SK-N-SH (cell line): ENCODE results near the gene UCP3. TPM values are rescaled to one million over a fixed set of nuclear protein-coding genes. Genes with fewer than 3 reads are reported as not detected.
A peak's percentile ranks its signal among the peaks of the same experiment; 100 is the strongest.

Experiments
- CTCF ChIA-PET: fragments of 300-600, 350-600 bp; formaldehyde crosslinking; extraction: SDS; loops from one replicate; lab custom pipeline; 2021; lab: Yijun Ruan, JAX
- POLR2A ChIA-PET: fragments of 350-600 bp; sonication (Branson Sonifier 250); formaldehyde crosslinking; extraction: SDS; loops from one replicate; lab custom pipeline; 2020; ENCODE audit warnings: antibody characterized with exemption, inconsistent platforms; lab: Yijun Ruan, JAX
- DNase-seq: peaks from one replicate; pipeline ENCODE4 v3.0.0; 2012
- H2AFZ ChIP-seq: fragments of 200-600 bp; sonication (generic); 2 replicates; pipeline ENCODE4 v1.8.1; 2016; ENCODE audit warnings: antibody characterized with exemption, mild to moderate bottlenecking, low read depth
- H3F3A ChIP-seq: fragments of 200-600 bp; sonication (generic); replicated peaks from 2 replicates; pipeline ENCODE3; 2016; ENCODE audit warnings: antibody characterized with exemption, mild to moderate bottlenecking; ENCODE audit not compliant: insufficient read depth
- H3K27ac ChIP-seq, 2 experiments: fragments of 200-500 bp in 1 of 2; fragments of 200-600 bp in 1 of 2; sonication (Bioruptor generic) in 1 of 2; sonication (generic), shearing (Covaris generic) in 1 of 2; 2 replicates each; pipeline versions ENCODE4 v1.5.1 to v1.6.1; 2014 to 2016; ENCODE audit warnings: low read depth in 2 of 2, inconsistent platforms in 1 of 2, low read length in 1 of 2, mild to moderate bottlenecking in 1 of 2, mixed read lengths in 1 of 2
- H3K27me3 ChIP-seq: fragments of 200-600 bp; sonication (generic), shearing (Covaris generic); 2 replicates; pipeline ENCODE4 v1.6.1; 2016; ENCODE audit warnings: mixed run types; ENCODE audit not compliant: insufficient read depth
- H3K36me3 ChIP-seq, 2 experiments: fragments of 200-500 bp in 1 of 2; fragments of 200-600 bp in 1 of 2; sonication (Bioruptor generic) in 1 of 2; sonication (generic) in 1 of 2; replicated peaks in 1 of 2; 2 replicates each; pipeline versions ENCODE3 to v1.5.1; 2014 to 2016; ENCODE audit warnings: low read length in 1 of 2, mild to moderate bottlenecking in 1 of 2; ENCODE audit not compliant: insufficient read depth in 2 of 2, control insufficient read depth in 1 of 2
- H3K4me1 ChIP-seq, 2 experiments: fragments of 200-500 bp in 1 of 2; fragments of 200-600 bp in 1 of 2; sonication (Bioruptor generic) in 1 of 2; sonication (generic), shearing (Covaris generic) in 1 of 2; 2 replicates each; pipeline versions ENCODE4 v1.5.1 to v1.6.1; 2014 to 2016; ENCODE audit warnings: low read depth in 1 of 2, low read length in 1 of 2, mixed run types in 1 of 2; ENCODE audit not compliant: insufficient read depth in 2 of 2, control insufficient read depth in 1 of 2
- H3K4me2 ChIP-seq: fragments of 200-600 bp; sonication (generic), shearing (Covaris generic); 2 replicates; pipeline ENCODE4 v1.6.1; 2017; ENCODE audit warnings: mixed run types
- H3K4me3 ChIP-seq, 2 experiments: fragments of 200-500 bp in 1 of 2; fragments of 200-600 bp in 1 of 2; sonication (Bioruptor generic) in 1 of 2; sonication (generic), shearing (Covaris generic) in 1 of 2; 2 replicates each; pipeline versions ENCODE4 v1.5.1 to v1.8.1; 2014 to 2016; ENCODE audit warnings: low read depth in 2 of 2, inconsistent platforms in 1 of 2, low read length in 1 of 2, mild to moderate bottlenecking in 1 of 2, mixed read lengths in 1 of 2, moderate library complexity in 1 of 2
- H3K79me2 ChIP-seq: fragments of 200-600 bp; sonication (generic); 2 replicates; pipeline ENCODE4 v1.8.1; 2017; ENCODE audit warnings: mild to moderate bottlenecking; ENCODE audit not compliant: insufficient read depth
- H3K9ac ChIP-seq: fragments of 200-600 bp; sonication (generic); 2 replicates; pipeline ENCODE4 v1.6.1; 2017; ENCODE audit warnings: mixed run types
- H3K9me2 ChIP-seq: fragments of 200-600 bp; sonication (generic); 2 replicates; pipeline ENCODE4 v1.6.1; 2017; ENCODE audit warnings: mixed run types
- H3K9me3 ChIP-seq: fragments of 200-600 bp; sonication (generic); 2 replicates; pipeline ENCODE4 v1.6.1; 2017; ENCODE audit warnings: mixed run types, mild to moderate bottlenecking, moderate library complexity
- H4K20me1 ChIP-seq: fragments of 200-600 bp; sonication (generic); 2 replicates; pipeline ENCODE4 v1.6.1; 2017; ENCODE audit warnings: mild to moderate bottlenecking, mixed run types; ENCODE audit not compliant: insufficient read depth
- CHD2 ChIP-seq: fragments of 150-350 bp; IDR thresholded peaks from 2 replicates; pipeline ENCODE4 v1.6.1; 2018; ENCODE audit warnings: low read length; ENCODE audit not compliant: partially characterized antibody
- CTCF ChIP-seq: fragments of 200-600 bp; sonication (generic); IDR thresholded peaks from 2 replicates; pipeline ENCODE4 v1.6.1; 2017; ENCODE audit warnings: antibody characterized with exemption, mild to moderate bottlenecking, moderate library complexity
- FOSL2 ChIP-seq: IDR thresholded peaks from 2 replicates; pipeline ENCODE4 v1.4.0; 2012; ENCODE audit warnings: low read depth, mild to moderate bottlenecking, moderate library complexity, borderline replicate concordance
- FOXM1 ChIP-seq: IDR thresholded peaks from 2 replicates; pipeline ENCODE4 v1.4.0; 2012; ENCODE audit warnings: low read depth, mild to moderate bottlenecking
- JUND ChIP-seq: IDR thresholded peaks from 2 replicates; pipeline ENCODE4 v1.4.0; 2012
- MEF2A ChIP-seq: IDR thresholded peaks from 2 replicates; pipeline ENCODE4 v1.4.0; 2012; ENCODE audit warnings: low read depth, borderline replicate concordance
- PBX3 ChIP-seq: IDR thresholded peaks from 2 replicates; pipeline ENCODE4; 2012
- POLR2AphosphoS5 ChIP-seq: IDR thresholded peaks from 2 replicates; pipeline ENCODE4 v1.6.1; 2012; ENCODE audit warnings: low read depth, low read length
- RCOR1 ChIP-seq: fragments of 150-350 bp; IDR thresholded peaks from 2 replicates; pipeline ENCODE4 v1.6.1; 2017; ENCODE audit warnings: antibody characterized with exemption, low read length
- TAF1 ChIP-seq: IDR thresholded peaks from 2 replicates; pipeline ENCODE4 v1.6.1; 2012; ENCODE audit warnings: low read depth, mild to moderate bottlenecking, low read length, moderate library complexity, borderline replicate concordance
- ZBTB33 ChIP-seq: IDR thresholded peaks from 2 replicates; pipeline ENCODE4 v1.4.0; 2012; ENCODE audit warnings: low read depth, borderline replicate concordance
- WGBS: methylation state at CpG from one replicate; pipeline ENCODE4 v1.1.6; 2017; ENCODE audit warnings: low lambda C conversion rate; 5-methylcytosine and 5-hydroxymethylcytosine counted together
- polyA plus RNA-seq, 3 experiments: library from polyadenylated mRNA; depleted of rRNA; stranded (reverse); fragments of >200 nt; gene quantifications; 2 replicates each; pipeline ENCODE4 v1.2.3, GENCODE V29; 2012

UCP3 gene
- polyA plus RNA-seq, 1 of the 3 experiments (the other 2 are of a cell fraction) = 1.2 TPM

GRCh38 chr11:73981051-73981805, 27.7 kb downstream of the UCP3 start:
- peaks cover 7 to 22% of the 10 kb centered on the region in 2 experiments; a peak in 2 of 4 replicates for H3K4me1 ChIP-seq
- no peaks in the 10 kb centered on the region for H3K9me2 ChIP-seq
- peaks cover 4 to 33% of the 10 kb centered on the region in 2 experiments for H3K36me3 ChIP-seq
- H3K4me2 ChIP-seq = peak overlapping the region; percentile 98; the same call in 1 of the 2 replicates
- peaks cover 2% of the 10 kb centered on the region for H3F3A ChIP-seq
- peaks cover 8% of the 10 kb centered on the region; the same call in 1 of the 2 replicates for H3K79me2 ChIP-seq
- H4K20me1 ChIP-seq = no peaks in the 10 kb centered on the region
- ChIA-PET POLR2A (interaction anchor here (3.1 kb wide), 1 partner anchor 10 kb away, joined by 15 read pairs; no protein-coding TSS in a partner anchor), CTCF (interaction anchor here (1.0 to 4.6 kb wide), 3 partner anchors 15 to 37 kb away, joined by 3 to 21 read pairs (median 4); no protein-coding TSS in a partner anchor)
- no peak overlapping the region for H3K27ac ChIP-seq
- no peak for TF ChIP-seq RCOR1
- 95% methylated on average over 12 of the region's 13 CpGs for WGBS
- no peak overlapping the region for H3K9ac ChIP-seq
- no peaks in the 10 kb centered on the region for H3K27me3 ChIP-seq
- no peak overlapping the region for H2AFZ ChIP-seq
- peak overlapping the region; percentile 70 to 93; a peak in 3 of 4 replicates for H3K4me3 ChIP-seq
- DNase-seq = no peak
- no peaks in the 10 kb centered on the region for H3K9me3 ChIP-seq

- Histone ChIP-seq H3K9ac (no peak overlapping the region), H3F3A (peaks cover 2% of the 10 kb centered on the region), H3K27ac (no peak overlapping the region), H3K27me3 (no peaks in the 10 kb centered on the region), H3K9me3 (no peaks in the 10 kb centered on the region), H3K4me2 (no peak overlapping the region), H3K4me1 (peaks cover 7 to 22% of the 10 kb centered on the region in 2 experiments; a peak in 2 of 4 replicates), H4K20me1 (no peaks in the 10 kb centered on the region), H3K9me2 (no peaks in the 10 kb centered on the region), H3K79me2 (peaks cover 8% of the 10 kb centered on the region; the same call in 1 of the 2 replicates), H2AFZ (no peak overlapping the region), H3K36me3 (peaks cover 4 to 36% of the 10 kb centered on the region in 2 experiments), H3K4me3 (no peak overlapping the region)
- ChIA-PET CTCF (interaction anchor here (0.9 to 4.6 kb wide), 3 partner anchors 12 to 469 kb away, joined by 3 to 21 read pairs (median 4); no protein-coding TSS in a partner anchor), POLR2A (interaction anchor here (3.1 kb wide), 1 partner anchor 9 kb away, joined by 15 read pairs; no protein-coding TSS in a partner anchor)
- TF ChIP-seq CHD2 = no peak
- no peak for TF ChIP-seq FOXM1
- no peak for TF ChIP-seq POLR2AphosphoS5
- no peak for TF ChIP-seq ZBTB33
- TF ChIP-seq PBX3 = no peak
- TF ChIP-seq MEF2A = no peak
- TF ChIP-seq CTCF = no peak
- no peak for TF ChIP-seq TAF1
- no peak for TF ChIP-seq FOSL2
- TF ChIP-seq JUND = no peak
- no peak for DNase-seq
- WGBS = 93% methylated on average over 5 of the region's 6 CpGs
Observed at GRCh38 chr11:73980001-73980961, 28.6 kb downstream of the UCP3 start.
